Endothelial cell of umbilical vein (primary cell): Measurements from ENCODE around the gene MAGI3. TPM values are rescaled to one million over a fixed set of nuclear protein-coding genes. Genes with fewer than 3 reads are reported as not detected.

Source experiments
- BruUV-seq: library from RNA; stranded (reverse); fragments of 400-500 nt; replicated peaks from 2 replicates; lab custom pipeline; 2021; lab: Mats Ljungman, UMichigan
- CTCF ChIA-PET: fragments of 300-600, 350-600 bp; sonication (Branson Sonifier 250); formaldehyde crosslinking; loops from one replicate; lab custom pipeline; 2021; ENCODE audit warnings: antibody characterized with exemption, inconsistent platforms; lab: Charles Lee
- POLR2A ChIA-PET: fragments of 300-600, 350-600 bp; sonication (Branson Sonifier 250); formaldehyde crosslinking; loops from one replicate; lab custom pipeline; 2021; ENCODE audit warnings: antibody characterized with exemption, inconsistent platforms; lab: Charles Lee
- DNase-seq: peaks from one replicate; pipeline ENCODE4 v3.0.0-alpha.2; 2011; ENCODE audit warnings: low read depth, low spot score
- FAIRE-seq: peaks from 2 replicates; lab custom pipeline; 2011; peaks lifted over from hg19 to GRCh38; lab: Jason Lieb, UNC
- H2AFZ ChIP-seq: 2 replicates; pipeline ENCODE4 v1.6.0; 2012; ENCODE audit warnings: low read depth, low read length, control low read depth, inconsistent platforms
- H3K27ac ChIP-seq: 2 replicates; pipeline ENCODE4 v1.5.1; 2011; ENCODE audit warnings: low read depth, mild to moderate bottlenecking, control low read depth, low read length, moderate library complexity; ENCODE audit not compliant: insufficient read depth
- H3K27me3 ChIP-seq, 2 experiments: 2 replicates each; pipeline versions ENCODE4 v1.6.0 to v1.6.1; 2011; ENCODE audit warnings: low read length in 2 of 2, mixed read lengths in 1 of 2; ENCODE audit not compliant: control insufficient read depth in 2 of 2, insufficient read depth in 2 of 2
- H3K36me3 ChIP-seq, 2 experiments: 2 replicates in 1 of 2; 3 replicates in 1 of 2; pipeline ENCODE4 v1.5.1; 2011; ENCODE audit warnings: low read length in 2 of 2, mild to moderate bottlenecking in 1 of 2, moderate library complexity in 1 of 2; ENCODE audit not compliant: control insufficient read depth in 2 of 2, insufficient read depth in 2 of 2; ENCODE audit errors: extremely low read depth in 1 of 2
- H3K4me1 ChIP-seq: 3 replicates; pipeline ENCODE4 v1.5.1; 2011; ENCODE audit warnings: mild to moderate bottlenecking, low read length; ENCODE audit not compliant: control insufficient read depth, insufficient read depth; ENCODE audit errors: extremely low read depth
- H3K4me2 ChIP-seq: 2 replicates; pipeline ENCODE4 v1.6.1; 2011; ENCODE audit warnings: low read length, control low read depth, mixed read lengths; ENCODE audit not compliant: insufficient read depth
- H3K4me3 ChIP-seq, 3 experiments: fragments of 200-600 bp in 1 of 3; sonication (generic), shearing (Covaris generic) in 1 of 3; replicated peaks in 1 of 3; 2 replicates each; pipeline ENCODE4 v1.5.1; 2011 to 2016; ENCODE audit warnings: control low read depth in 3 of 3, low read length in 3 of 3, mild to moderate bottlenecking in 2 of 3, inconsistent platforms in 1 of 3, low read depth in 1 of 3, moderate library complexity in 1 of 3; ENCODE audit not compliant: insufficient read depth in 1 of 3
- H3K79me2 ChIP-seq: 2 replicates; pipeline ENCODE4 v1.6.0; 2012; ENCODE audit warnings: low read length, inconsistent platforms; ENCODE audit not compliant: control insufficient read depth, insufficient read depth
- H3K9ac ChIP-seq: replicated peaks from 2 replicates; pipeline ENCODE3; 2011; ENCODE audit warnings: low read length, control low read depth; ENCODE audit not compliant: insufficient read depth; ENCODE audit errors: extremely low read depth
- H3K9me1 ChIP-seq: replicated peaks from 3 replicates; pipeline ENCODE4 v1.6.0; 2011; ENCODE audit warnings: mild to moderate bottlenecking, low read length; ENCODE audit not compliant: control insufficient read depth, insufficient read depth; ENCODE audit errors: extremely low read depth
- H3K9me3 ChIP-seq: replicated peaks from 2 replicates; pipeline ENCODE4 v1.5.1; 2012; ENCODE audit warnings: low read length, inconsistent platforms; ENCODE audit not compliant: control insufficient read depth, insufficient read depth
- H4K20me1 ChIP-seq: replicated peaks from 2 replicates; pipeline ENCODE3; 2011; ENCODE audit warnings: mild to moderate bottlenecking, low read length; ENCODE audit not compliant: control insufficient read depth, insufficient read depth; ENCODE audit errors: extremely low read depth
- EZH2 ChIP-seq: IDR thresholded peaks from 2 replicates; pipeline ENCODE4 v1.6.1; 2012; ENCODE audit warnings: borderline replicate concordance, low read depth, mild to moderate bottlenecking, moderate library complexity, low read length, inconsistent platforms; ENCODE audit not compliant: severe bottlenecking
- FOS ChIP-seq: IDR thresholded peaks from 2 replicates; pipeline ENCODE4 v1.6.1; 2011; ENCODE audit warnings: mild to moderate bottlenecking, low read length, moderate library complexity, borderline replicate concordance; ENCODE audit not compliant: insufficient read depth
- GATA2 ChIP-seq: IDR thresholded peaks from 2 replicates; pipeline ENCODE4 v1.7.0; 2011; ENCODE audit warnings: low read depth, mild to moderate bottlenecking, moderate library complexity, mixed read lengths, low read length; ENCODE audit not compliant: insufficient read length, insufficient read depth
- JUN ChIP-seq: IDR thresholded peaks from 2 replicates; pipeline ENCODE4 v1.6.1; 2011; ENCODE audit warnings: borderline replicate concordance, low read depth; ENCODE audit not compliant: insufficient read length, insufficient read depth
- MAX ChIP-seq: IDR thresholded peaks from 2 replicates; pipeline ENCODE4 v1.6.1; 2011; ENCODE audit not compliant: insufficient read depth, insufficient read length
- MYC ChIP-seq: IDR thresholded peaks from one replicate; pipeline ENCODE4 v1.6.1; 2011; ENCODE audit warnings: mild to moderate bottlenecking, low read depth, low read length
- POLR2A ChIP-seq: IDR thresholded peaks from 2 replicates; pipeline ENCODE4 v1.6.1; 2012; ENCODE audit warnings: low read depth, mild to moderate bottlenecking, control low read depth, low read length
- POLR2AphosphoS5 ChIP-seq: IDR thresholded peaks from 2 replicates; pipeline ENCODE4 v1.6.1; 2012; ENCODE audit warnings: low read depth, mild to moderate bottlenecking, control low read depth, low read length, moderate library complexity; ENCODE audit not compliant: insufficient read depth
- dilution Hi-C: fragments of 300-500 bp; cut with MboI; formaldehyde crosslinking; loops from one replicate; pipeline ENCODE4 v1.15.0; 2019; ENCODE audit warnings: low sequenced_read_pairs; ENCODE audit not compliant: extremely low pct_ligation_motif_present
- intact Hi-C: fragments of 100-400 bp; cut with micrococcal nuclease; formaldehyde crosslinking; loops from one replicate; pipeline ENCODE4 v1.10.0; 2022
- polyA plus RNA-seq, 4 experiments: library from polyadenylated mRNA; depleted of rRNA in 3 of 4; stranded (reverse) in 3 of 4; unstranded in 1 of 4; fragments of >200 nt; gene quantifications; 2 replicates each; pipeline versions ENCODE4 v1.2.1 to v1.2.3, GENCODE V29; 2011 to 2012; ENCODE audit warnings: missing spikeins in 1 of 4
- total RNA-seq: library from RNA; stranded (reverse); gene quantifications from 2 replicates; pipeline ENCODE4 v1.2.3, GENCODE V29; 2021
- TF ChIP-seq, protein P1 (sequence below), 2 donors: IDR thresholded peaks; 1 replicate in 1 of 2; 2 replicates in 1 of 2; pipeline ENCODE4 v1.5.1; 2011; ENCODE audit warnings: low read length in 2 of 2, mild to moderate bottlenecking in 2 of 2, moderate library complexity in 2 of 2, control low read depth in 1 of 2, inconsistent platforms in 1 of 2, low read depth in 1 of 2; ENCODE audit not compliant: insufficient read depth in 1 of 2; ENCODE audit errors: extremely low read depth in 1 of 2

Gene MAGI3
- total and polyA plus RNA-seq, 2 donors (not counting 3 experiments of a cell fraction or from before 2014, with no cell fraction given): 2.8 to 16.1 TPM

DNA sequence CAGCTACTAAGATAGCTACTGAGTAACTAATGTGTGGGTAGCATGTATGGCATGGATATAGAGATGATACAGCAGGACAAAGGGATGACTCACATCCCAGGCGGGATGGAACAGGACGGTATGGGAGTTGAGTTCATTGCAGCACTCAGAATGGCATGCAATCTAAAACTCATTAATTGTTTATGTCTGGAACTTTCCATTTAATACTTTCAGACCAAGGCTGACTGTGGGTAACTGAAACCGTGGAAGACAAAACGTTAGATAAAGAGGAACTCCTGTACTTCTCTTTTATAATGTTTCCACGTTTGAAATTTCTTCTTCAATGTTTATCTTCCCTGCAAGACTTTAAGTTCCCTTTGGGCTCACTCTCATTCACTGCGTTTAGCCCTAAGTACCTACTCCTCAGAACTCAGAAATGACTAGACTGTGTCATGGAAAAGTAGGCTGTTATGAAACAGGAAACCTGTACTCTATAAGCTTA is 151.9 kb downstream of the MAGI3 start:
- no peak overlapping the region for H2AFZ ChIP-seq
- FAIRE-seq (peak; percentile 40), DNase-seq (peak; percentile 24)
- H4K20me1 ChIP-seq: no peaks in the 10 kb centered on the region
- intact Hi-C loops (no loop called here), dilution Hi-C loops (no loop called here)
- BruUV-seq: no TSS peak
- CTCF ChIA-PET: no interaction called here
- H3K9ac ChIP-seq: no peak overlapping the region
- no peaks in the 10 kb centered on the region for H3K27me3 ChIP-seq
- POLR2A ChIA-PET: no interaction called here
- no peaks in the 10 kb centered on the region for H3K4me1 ChIP-seq
- TF ChIP-seq JUN (peak; percentile 37), FOS (peak; percentile 70), EZH2 (no peak), POLR2A (no peak), MAX (no peak), GATA2 (no peak), POLR2AphosphoS5 (no peak), MYC (no peak)
- TF ChIP-seq, protein P1, sequence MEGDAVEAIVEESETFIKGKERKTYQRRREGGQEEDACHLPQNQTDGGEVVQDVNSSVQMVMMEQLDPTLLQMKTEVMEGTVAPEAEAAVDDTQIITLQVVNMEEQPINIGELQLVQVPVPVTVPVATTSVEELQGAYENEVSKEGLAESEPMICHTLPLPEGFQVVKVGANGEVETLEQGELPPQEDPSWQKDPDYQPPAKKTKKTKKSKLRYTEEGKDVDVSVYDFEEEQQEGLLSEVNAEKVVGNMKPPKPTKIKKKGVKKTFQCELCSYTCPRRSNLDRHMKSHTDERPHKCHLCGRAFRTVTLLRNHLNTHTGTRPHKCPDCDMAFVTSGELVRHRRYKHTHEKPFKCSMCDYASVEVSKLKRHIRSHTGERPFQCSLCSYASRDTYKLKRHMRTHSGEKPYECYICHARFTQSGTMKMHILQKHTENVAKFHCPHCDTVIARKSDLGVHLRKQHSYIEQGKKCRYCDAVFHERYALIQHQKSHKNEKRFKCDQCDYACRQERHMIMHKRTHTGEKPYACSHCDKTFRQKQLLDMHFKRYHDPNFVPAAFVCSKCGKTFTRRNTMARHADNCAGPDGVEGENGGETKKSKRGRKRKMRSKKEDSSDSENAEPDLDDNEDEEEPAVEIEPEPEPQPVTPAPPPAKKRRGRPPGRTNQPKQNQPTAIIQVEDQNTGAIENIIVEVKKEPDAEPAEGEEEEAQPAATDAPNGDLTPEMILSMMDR (IDR thresholded peaks at IDR 0.05; ENCODE audit: extremely low read depth in 1 of 2, insufficient read depth in 1 of 2, low read depth in 1 of 2, low read length in 2 of 2): no peak
- H3K9me3 ChIP-seq: no peaks in the 10 kb centered on the region
- no peak overlapping the region for H3K27ac ChIP-seq
- no peaks in the 10 kb centered on the region for H3K9me1 ChIP-seq
- no peak overlapping the region for H3K4me2 ChIP-seq
- H3K4me3 ChIP-seq: no peak overlapping the region
- no peaks in the 10 kb centered on the region for H3K36me3 ChIP-seq
- H3K79me2 ChIP-seq: peaks cover under 1% of the 10 kb centered on the region
